DMS114 treated with DMSO at 0.1 percent for 48 hours (cell line): Measurements from ENCODE around the gene CD72.
"Not testable (repeated sequence)": the region's sequence is repeated elsewhere in the genome, so short reads cannot be mapped to it uniquely, and the experiment has no call there.

Experiments used
- DNase-seq: peaks from one replicate; lab custom pipeline; 2025; ENCODE audit not compliant: unreplicated experiment; lab: John Stamatoyannopoulos, UW

The CD72 gene

DNA sequence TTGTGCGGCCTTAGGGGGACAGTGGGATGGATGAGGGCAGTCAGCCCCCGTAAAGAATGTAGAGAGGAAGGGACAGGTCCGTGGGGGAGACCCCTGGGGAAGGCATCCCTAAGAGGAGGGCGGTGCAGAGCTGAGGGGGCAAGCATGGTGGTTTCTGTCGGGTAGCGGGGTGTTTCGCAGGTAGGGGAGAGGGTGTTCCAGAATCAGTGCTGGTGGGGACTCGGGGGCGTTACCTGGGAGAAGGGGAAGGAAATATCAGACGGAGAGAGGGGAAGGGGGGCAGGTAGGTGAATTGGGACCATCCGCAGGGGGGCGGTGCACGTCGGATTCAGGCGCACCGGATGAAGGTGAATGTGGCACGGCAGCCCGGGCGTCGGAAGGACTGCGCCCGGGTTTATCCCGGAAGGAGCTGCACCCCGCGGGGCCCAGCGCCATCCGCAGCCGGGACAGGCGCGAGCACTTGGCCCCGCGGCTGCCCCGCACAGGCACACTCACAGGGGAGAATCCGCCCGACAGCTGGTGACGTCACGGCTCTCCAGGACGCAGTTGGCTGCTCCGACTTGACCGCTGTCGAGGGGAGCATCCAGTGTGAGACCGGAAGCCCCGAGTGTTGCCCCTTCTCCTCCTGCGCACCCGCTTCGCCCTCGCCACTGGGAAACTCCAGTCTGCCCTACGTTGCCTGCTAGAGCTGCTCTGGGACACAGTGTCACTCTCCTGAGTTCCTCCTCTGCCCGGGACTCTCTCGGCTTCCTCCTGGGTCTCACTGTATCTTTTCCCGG is 1.3 kb downstream of the CD72 start:
- no peak for DNase-seq

DNA sequence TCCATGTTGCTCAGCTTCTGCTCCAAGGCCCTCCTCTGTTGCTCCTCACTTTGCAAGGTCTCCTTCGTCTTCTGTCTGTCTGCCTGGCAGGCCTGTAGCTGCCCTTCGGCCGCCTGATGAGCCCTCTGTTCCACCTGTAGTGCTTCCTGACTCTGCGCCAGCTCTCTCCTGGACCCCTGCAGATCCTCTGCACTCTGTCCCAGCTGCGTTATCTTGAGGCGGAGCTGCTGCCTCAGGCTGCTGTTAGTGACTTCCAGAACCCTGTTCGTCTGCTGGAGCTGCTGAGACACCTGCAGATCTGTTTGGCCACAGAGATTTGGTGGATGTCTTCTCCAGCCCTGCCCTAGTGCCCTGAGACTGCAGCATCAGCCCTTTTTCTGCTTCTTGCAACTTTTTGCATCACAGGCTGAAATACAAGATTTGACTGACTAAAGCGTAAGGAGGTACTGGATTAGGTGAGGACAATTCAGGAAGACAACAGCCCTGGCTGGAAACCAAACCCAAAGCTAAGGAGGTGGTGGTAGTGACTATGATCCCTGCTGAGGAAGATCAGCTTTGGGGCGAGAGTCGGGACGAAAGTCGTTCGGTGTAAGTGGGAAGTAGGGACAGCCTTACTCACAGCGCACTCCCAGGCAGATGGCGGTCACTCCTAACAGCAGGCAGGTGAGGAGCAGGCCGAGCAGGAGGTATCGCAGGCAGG is 2.1 kb downstream of the CD72 start:
- DNase-seq = no peak

DNA sequence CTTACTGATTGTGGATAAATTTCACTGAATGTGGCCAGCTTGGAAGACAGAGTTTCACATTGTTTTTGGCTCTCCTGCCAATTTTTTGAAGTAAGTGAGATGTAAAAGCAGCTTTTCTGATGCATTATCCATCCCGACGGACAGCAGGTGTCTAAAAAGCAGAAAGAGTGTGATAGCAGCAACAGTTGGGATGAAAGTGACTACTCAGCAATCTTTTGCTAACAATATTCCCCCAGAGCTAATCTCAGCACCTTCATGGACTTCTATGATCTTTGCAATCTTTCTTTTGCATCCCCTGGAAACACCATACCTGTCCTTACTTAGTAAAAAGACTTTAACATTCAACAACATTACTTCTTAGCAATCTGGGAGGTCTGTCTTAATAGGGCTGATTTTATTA is 5.4 kb downstream of the CD72 start:
- DNase-seq = no peak

DNA sequence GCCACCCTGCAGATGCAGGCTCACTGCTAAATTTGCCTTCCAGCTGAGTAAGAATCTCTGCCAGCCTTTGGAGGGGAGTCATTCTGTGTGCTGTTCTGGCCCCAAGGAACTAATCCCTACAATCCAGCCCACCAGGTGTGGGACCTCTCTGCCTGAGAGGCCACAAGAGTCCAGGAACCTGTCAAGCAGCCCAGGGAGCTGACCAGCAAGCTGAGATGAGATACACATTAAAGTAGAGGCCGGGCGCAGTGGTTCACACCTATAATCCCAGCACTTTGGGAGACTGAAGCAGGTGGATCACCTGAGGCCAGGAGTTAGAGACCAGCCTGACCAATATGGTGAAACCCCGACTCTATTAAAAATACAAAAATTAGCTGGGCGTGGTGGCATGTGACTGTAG is 6.1 kb downstream of the CD72 start:
- DNase-seq = not testable (repeated sequence)

DNA sequence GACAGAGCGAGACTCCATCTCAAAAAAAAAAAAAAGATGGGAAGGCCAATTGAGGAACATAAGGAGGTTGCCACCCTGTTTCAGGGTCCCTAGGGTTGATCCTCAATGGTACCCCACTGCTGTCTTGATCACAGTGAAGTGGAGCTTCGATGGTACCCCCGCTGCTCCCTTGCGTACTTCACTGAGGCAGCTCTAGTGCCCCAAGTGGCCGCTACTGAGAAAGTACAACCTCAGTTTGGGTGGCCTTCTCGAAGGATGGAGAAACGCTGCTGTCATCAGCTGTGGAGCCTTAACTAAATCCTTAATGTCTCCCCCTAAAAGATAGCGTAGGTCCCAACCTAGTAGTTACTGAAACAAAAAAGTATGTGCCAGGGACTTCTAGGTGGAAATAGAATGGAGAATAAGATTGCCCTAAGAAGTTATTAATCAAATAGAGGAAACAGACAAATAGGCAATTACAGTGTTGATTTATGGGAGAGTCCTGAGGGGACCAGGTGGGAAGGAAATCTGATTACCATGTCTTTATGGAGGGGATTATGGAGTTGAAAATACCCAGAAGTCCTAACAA is 6.9 kb downstream of the CD72 start:
- peak; percentile 6 for DNase-seq

DNA sequence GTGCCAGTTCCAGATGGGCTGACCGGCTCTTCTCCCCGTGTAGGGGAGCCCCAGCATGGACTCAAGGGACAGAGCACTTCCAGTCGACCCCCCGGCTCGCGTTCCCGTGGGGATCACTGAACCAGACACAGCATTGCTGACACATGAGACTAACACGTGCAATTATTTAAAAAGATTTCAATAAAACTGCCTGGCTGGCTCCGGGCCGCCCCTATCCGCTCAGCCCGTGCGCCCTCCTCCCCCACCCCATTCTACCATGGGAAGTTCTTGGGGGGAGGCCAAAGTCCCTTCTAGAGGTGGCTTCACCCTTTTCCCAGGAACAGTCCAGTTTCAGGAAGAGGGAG is 8.4 kb downstream of the CD72 start:
- no peak for DNase-seq

DNA sequence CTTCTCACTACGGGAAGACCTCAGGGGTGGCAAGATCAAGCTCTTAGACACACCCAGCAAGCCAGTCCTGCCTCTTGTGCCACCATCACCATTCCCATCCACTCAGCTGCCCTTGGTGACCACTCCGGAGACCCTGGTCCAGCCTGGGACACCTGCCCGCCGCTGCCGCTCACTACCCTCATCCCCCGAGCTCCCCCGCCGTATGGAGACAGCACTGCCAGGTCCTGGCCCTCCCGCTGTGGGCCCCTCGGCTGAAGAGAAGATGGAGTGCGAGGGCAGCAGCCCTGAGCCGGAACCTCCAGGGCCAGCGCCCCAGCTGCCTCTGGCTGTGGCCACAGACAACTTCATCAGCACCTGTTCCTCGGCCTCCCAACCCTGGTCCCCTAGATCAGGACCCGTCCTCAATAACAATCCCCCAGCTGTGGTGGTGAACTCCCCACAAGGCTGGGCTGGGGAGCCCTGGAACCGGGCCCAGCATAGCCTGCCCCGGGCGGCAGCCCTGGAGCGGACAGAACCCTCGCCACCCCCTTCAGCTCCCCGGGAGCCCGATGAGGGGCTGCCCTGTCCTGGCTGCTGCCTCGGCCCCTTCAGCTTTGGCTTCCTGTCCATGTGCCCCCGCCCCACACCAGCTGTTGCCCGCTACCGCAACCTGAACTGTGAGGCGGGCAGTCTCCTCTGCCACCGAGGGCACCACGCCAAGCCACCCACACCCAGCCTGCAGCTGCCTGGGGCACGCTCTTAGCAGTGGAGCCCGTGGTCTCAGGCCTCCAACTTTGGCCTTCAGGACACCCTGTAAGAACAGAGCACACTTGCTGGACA is 9.0 kb downstream of the CD72 start:
- DNase-seq = no peak

DNA sequence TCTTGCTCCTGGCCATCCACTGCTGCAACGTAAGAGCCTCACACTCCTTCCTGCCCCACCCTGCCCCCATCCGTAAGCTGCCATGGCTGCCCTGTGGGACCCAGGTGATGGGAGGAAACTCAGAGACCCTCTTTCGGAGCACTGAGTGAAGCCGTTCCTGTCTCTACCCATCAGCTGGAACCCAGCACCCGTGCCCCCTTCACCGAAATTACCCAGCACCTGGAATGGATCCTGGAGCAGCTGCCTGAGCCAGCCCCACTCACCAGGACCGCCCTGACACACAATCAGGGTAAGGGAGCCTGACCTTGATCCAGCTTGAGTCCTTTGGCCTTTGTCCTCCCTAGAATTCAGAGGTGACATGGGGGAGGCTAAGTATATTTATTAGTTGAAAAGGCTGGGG is 10.0 kb downstream of the CD72 start:
- DNase-seq = no peak

DNA sequence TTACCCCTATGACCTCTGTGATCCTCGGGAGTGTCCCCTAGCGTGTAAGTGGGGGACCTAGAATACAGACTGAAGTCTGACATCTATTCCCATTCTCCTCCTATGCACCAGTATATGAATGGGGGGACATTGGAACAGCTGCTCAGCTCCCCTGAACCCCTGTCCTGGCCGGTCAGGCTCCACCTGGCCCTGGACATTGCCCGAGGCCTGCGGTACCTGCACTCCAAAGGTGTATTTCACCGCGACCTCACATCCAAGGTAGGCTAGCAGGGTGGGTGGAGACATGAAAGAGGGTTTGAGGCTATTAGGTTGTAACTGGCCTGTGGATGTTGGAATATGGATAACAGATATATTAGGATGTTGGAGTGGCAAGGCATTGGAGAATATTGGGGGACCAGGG is 11.5 kb downstream of the CD72 start:
- DNase-seq = no peak

DNA sequence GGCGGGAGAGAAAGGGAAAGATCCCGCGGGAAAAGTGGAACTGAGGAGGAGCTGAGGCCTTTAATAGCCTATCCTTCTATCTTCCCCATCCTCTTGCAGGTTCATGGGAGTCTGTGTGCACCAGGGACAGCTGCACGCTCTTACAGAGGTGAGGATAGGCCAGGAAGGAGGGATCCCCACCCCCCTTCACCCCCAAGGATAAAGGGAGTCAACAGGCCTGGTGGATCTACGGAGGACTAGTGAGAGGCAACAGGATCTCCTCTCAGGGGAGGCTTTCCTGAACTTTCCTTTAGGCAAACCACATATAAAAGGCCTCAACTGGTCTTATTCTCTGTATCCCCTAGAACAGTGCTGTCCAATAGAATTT is 12.1 kb downstream of the CD72 start:
- DNase-seq = no peak

DNA sequence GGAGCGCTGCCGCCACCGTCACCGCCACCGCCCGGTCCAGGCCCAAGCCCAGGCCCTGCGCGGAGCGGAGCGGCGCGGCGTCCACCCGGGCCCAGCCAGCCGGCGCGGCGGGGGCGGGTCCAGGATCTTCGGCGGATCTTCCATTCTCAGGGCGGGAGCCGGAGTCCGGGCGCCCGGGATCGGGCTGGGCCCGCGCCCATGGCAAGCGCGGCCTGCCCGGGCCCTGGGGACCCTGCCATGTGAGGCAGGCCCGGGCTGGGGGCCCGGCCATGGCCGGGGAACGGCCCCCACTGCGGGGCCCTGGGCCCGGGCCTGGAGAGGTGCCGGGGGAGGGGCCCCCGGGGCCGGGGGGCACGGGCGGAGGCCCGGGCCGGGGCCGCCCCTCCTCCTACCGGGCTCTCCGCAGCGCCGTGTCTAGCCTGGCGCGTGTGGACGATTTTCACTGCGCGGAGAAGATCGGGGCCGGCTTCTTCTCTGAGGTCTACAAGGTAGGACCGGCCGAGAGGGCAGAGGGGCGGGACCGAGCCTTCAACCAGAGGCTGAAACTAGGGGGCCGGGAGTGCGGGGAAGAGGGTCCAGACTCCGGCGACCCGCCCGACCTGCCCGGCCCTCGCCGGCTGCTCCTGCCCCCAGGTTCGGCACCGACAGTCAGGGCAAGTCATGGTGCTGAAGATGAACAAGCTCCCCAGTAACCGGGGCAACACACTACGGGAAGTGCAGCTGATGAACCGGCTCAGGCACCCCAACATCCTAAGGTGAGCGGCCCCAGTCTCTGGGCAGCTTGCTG is 12.7 kb downstream of the CD72 start:
- no peak for DNase-seq

DNA sequence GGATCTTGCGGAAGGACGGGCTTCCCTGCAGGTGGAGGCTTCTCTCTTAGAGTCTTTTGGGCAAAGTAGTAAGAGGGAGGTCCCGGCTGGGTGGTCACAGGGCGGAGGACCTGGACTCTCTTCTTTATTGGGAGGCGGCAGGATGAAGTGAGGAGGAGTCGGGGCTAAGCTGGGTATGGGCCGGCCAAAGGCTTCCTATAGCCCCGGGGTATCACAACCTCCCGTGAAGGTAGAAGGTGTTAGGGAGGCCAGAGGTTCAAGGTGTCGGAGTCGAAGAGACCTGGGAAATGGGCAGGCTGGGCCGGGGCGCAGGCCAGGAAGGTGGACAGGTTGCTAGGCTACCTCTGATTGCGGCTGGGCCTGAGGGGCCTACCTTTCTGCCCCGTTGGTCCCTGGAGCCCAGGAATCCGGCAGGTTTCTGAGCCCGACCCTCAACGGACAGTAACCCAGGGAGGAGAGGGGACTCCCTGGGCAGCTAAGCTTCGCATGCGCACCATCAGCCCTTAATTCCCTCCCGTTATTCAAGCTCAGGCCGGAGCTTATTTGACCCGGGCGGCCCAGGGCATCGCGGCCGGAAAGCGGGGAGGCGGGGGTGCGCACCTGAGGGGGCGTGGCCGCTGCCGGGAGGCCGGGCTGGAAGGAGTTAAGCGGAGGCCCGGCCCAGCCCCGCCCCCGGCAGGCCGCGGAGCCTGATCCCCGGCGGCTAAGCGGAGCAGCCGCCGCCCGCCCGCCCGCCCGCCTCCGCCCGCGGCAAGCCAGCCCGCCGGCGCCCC is 13.4 kb downstream of the CD72 start, which contains the start of gene TESK1:
TSS of gene TESK1 (plus strand) at position 685 of the 773 bp plus-strand sequence. CDS start 358 bp downstream, outside the sequence.
- peak; percentile 56 for DNase-seq

DNA sequence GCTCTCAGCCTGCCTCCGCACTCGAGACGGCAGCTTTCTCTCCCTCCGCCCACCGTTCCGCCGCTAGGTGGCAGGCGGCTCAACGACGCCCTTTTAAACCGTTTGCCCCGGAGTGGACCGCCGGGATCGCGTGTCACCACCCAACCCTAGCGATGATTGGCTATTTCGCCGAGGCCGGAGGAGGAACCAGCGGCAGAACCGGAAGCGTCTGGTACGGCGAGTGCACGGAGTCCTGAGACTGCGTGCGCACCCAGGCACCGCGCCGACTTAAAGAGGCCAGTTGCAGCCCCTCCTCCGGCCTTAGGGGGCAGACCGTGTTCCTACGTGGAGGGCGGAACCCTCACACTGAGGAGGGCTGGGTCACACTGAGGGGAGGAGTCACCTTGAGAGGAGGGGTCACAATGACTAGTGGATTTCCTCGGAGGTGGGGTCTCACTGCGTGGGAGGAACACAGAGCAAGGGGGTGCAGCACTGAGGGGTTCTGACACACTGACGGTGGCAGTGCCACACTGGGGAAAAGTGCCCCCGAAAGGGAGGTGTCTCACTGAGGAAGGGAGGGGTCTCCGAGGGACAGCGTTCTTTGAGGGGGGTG is 14.1 kb downstream of the CD72 start:
- peak; percentile 95 for DNase-seq

DNA sequence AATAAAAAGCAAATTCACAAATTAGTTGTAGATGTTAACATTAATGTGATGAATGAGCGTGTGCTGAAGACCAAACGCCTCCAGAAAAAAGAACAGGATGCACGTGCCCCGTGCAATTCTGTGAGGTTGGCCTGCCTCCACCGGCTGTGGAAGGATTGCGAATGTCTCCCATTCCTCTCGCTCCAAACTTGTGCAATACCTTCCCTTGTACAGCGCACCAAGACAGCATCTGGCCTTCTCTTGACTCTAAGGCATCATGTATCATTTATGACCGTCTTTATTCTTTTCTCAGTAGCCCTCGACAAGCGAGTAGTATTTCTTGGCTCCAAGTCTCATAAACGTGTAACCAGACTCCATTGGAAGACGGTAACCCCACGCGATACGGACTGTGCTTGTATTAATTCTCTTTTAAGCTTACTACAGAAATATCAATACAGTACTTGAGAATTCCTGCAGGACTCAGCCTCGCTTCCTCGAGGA is 14.7 kb downstream of the CD72 start:
- peak; percentile 36 for DNase-seq

DNA sequence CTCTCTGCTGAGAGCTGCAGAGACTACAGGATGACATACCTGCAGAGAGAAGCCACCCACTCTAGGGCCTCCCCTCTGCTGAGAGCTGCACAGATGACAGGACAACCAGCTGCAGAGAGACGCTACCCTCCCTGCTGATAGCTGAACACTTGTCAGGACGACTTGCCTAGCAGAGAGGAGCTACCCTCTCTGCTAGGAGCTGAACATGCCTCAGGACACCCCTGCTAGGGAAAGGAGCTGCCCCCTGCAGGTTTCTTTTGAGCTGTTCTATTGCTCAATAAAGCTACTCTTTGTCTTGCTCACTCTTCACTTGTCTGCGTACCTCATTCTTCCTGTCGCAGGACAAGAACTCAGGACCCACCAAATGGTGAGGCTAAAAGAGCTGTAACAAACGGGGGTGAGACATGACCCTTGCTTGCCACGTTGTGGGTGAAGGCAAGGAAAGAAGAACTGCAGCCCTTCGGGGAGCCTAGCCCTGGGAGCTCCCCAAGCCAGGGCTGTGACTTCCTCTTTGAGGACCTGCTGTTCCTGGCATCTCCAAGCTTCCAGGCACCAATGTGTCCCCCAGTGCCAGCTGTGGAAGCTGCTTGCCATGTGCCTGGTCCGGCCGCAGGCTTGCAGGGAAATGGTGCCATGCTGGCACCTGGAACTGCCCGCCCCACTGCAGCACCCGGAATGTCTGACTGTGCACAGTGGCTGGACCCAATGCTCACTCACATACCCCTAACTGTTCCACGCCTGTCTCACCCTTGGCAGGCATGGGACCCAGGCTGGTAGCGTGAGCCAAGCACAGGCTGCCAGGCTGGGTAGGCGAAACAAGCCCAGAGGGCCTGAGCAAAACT is 18.2 kb downstream of the CD72 start:
- DNase-seq = no peak

DNA sequence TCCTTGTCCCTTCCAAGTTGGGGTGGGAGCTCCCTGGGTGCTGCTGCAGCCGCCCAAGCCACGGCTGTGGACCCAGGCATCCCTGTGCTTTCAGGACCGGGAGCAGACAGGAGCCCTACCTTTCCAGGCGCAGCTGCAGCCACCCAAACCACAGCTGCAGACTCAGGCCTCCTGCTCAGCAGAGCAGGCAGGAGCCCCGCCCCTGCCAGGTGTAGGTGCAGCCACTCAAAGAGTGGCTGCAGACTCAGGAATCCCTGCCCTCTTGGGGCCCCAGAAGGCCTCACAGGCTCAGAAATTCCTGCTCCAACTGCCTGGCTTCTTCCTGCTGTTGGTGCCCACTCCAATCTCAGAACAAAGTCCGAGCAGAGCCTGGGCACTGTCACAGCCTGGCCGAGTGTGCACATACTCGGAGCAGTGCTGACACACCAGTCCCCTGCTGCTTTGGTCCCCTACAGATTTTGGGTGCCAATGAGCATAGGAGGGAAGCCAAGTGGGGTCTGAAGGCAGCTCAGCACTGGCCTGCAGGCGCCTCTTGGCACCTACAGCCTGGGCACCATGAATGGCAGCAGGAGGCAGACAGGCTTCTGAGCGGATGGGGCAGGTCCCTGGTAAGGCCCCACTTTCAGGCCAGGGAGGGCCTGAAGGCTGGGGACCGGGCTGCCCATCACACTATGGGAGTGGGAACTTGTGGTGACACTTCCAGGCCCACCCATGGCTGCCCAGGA is 19.2 kb downstream of the CD72 start:
- DNase-seq = no peak

DNA sequence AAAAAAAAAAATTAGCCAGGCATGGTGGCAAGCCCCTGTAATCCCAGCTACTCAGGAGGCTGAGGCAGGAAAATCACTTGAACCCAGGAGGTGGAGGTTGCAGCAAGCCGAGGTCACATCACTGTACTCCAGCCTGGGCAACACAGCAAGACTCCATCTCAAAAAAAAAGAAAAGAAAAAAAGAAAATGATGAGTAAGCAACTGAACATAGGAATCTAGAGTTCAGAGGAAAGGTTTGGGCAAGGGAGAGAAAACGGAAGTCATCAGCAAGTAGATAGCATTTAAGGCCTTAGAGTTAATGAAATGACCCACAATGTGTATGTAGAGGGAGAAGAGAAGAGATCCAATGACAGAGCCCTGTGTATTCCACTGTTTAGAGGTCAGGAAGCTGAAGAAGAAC is 21.3 kb downstream of the CD72 start:
- not testable (repeated sequence) for DNase-seq

DNA sequence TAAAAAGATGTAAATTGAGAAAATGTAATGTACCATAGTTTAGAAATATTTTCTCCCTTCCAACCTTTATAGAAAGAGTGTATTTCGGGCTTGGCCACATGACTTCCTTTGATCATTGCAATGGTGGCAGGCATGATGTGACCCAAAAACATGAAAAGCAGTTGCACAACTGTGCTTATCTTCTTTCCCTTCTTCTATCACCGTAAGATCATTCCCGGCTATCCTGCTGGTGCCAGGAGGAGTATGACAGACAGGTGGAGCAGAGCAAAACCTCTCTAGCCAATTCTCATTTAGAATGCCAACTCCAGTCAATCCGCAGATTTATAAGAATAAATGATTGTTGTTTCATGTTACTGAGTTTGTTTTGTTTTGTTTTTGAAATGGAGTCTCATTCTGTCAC is 23.7 kb downstream of the CD72 start:
- DNase-seq = no peak
